Activated CD4-positive, alpha-beta memory T cell treated with anti-CD3 and anti-CD28 coated beads, Interleukin-2, amount 10 ng/mL, durations not matched to agents 7 days and 5 days (primary cell): ENCODE measurements around the gene SLC25A34. TPM values are rescaled to one million over a fixed set of nuclear protein-coding genes. Genes with fewer than 3 reads are reported as not detected.

Experiments used
- CTCF ChIA-PET: fragments of 350-600 bp; sonication (Branson Sonifier 250); formaldehyde crosslinking; loops from one replicate; lab custom pipeline; 2021; ENCODE audit warnings: antibody characterized with exemption, inconsistent platforms; lab: Charles Lee
- POLR2A ChIA-PET: fragments of 350-600 bp; sonication (Branson Sonifier 250); formaldehyde crosslinking; loops from one replicate; lab custom pipeline; 2021; ENCODE audit warnings: antibody characterized with exemption; lab: Charles Lee
- DNase-seq: peaks from one replicate; pipeline ENCODE4 v3.0.0-alpha.2; 2020
- H3K27ac Mint-ChIP-seq: one replicate; pipeline ENCODE4 v1.8.0; 2021; ENCODE audit warnings: mild to moderate bottlenecking, mixed read lengths
- H3K27me3 Mint-ChIP-seq: one replicate; pipeline ENCODE4 v1.8.0; 2021; ENCODE audit warnings: mixed read lengths
- H3K36me3 Mint-ChIP-seq: one replicate; pipeline ENCODE4 v1.8.0; 2021; ENCODE audit warnings: low read depth, mixed read lengths
- H3K4me1 Mint-ChIP-seq: one replicate; pipeline ENCODE4 v1.8.0; 2021; ENCODE audit warnings: mixed read lengths
- H3K4me3 Mint-ChIP-seq: one replicate; pipeline ENCODE4 v1.8.0; 2021; ENCODE audit warnings: mild to moderate bottlenecking, mixed read lengths
- H3K9me3 Mint-ChIP-seq: one replicate; pipeline ENCODE4 v1.8.0; 2021; ENCODE audit warnings: mixed read lengths
- total RNA-seq, 2 experiments: library from RNA; stranded (reverse); gene quantifications; one replicate each; pipeline ENCODE4 v1.2.3, GENCODE V29; 2021

SLC25A34 gene
- total RNA-seq, 2 experiments from 2014 or later = 1.4 to 1.9 TPM

DNA sequence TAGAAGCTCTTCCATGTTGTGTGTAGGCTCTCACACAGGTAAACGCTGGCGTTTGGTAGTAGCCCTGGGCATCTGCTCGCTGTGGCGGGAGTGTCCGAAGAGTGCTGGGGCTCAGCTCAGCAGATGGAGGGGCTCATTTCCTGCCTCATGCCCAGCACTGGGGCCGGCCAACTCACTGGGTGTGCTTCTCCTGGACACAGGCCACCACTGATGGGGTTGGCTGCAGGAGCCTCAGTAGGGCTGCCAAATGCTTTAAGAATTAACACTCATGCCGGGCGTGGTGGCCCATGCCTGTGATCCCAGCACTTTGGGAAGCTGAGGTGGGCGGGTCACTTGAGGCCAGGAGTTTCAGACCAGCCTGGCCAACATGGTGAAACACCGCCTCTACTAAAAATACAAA is 50.5 kb downstream of the SLC25A34 start:
- H3K27me3 Mint-ChIP-seq = peaks cover 11% of the 10 kb centered on the region
- H3K36me3 Mint-ChIP-seq = no peaks in the 10 kb centered on the region
- CTCF ChIA-PET = no interaction called here
- POLR2A ChIA-PET = no interaction called here
- H3K27ac Mint-ChIP-seq = no peak overlapping the region
- DNase-seq = no peak
- no peaks in the 10 kb centered on the region for H3K9me3 Mint-ChIP-seq
- H3K4me3 Mint-ChIP-seq = no peak overlapping the region
- no peaks in the 10 kb centered on the region for H3K4me1 Mint-ChIP-seq

- Mint-ChIP-seq H3K27me3 (peaks cover 10% of the 10 kb centered on the region), H3K36me3 (no peaks in the 10 kb centered on the region), H3K9me3 (no peaks in the 10 kb centered on the region), H3K4me1 (peaks cover 2% of the 10 kb centered on the region), H3K27ac (no peak overlapping the region), H3K4me3 (no peak overlapping the region)
- DNase-seq = no peak
- ChIA-PET POLR2A (no interaction called here), CTCF (interaction anchor here (0.6 kb wide), 1 partner anchor 28 kb away, joined by 3 read pairs; no protein-coding TSS in a partner anchor)
Measured at GRCh38 chr1:15788624-15789301, 52.7 kb downstream of the SLC25A34 start.

Other genes starting within 250 kb of the SLC25A34 start
- 10 to 100 TPM; 21.5 to 22.4 TPM for gene CASP9, start 212.0 kb upstream of the SLC25A34 start, total RNA-seq
- gene DNAJC16, start 209.4 kb upstream of the SLC25A34 start, total RNA-seq = 10 to 100 TPM; 17.3 to 18.1 TPM
- gene AGMAT, start 151.2 kb upstream of the SLC25A34 start, total RNA-seq = 1 to 10 TPM; 7.9 to 8.4 TPM
- gene DDI2, start 118.8 kb upstream of the SLC25A34 start, total RNA-seq = 10 to 100 TPM; 30.5 to 32.7 TPM
- 10 to 100 TPM; 55.4 to 58.8 TPM for gene PLEKHM2, start 51.9 kb upstream of the SLC25A34 start, total RNA-seq
- gene TMEM82, start 6.2 kb downstream of the SLC25A34 start, total RNA-seq = not detected
- not detected for gene FBLIM1, start 22.5 kb downstream of the SLC25A34 start, total RNA-seq
- 1 to 10 TPM; 1.5 to 1.6 TPM for gene UQCRHL, start 71.4 kb downstream of the SLC25A34 start, total RNA-seq
- gene SPEN, start 111.4 kb downstream of the SLC25A34 start, total RNA-seq = 10 to 100 TPM; 52.1 to 52.5 TPM
- 10 to 100 TPM; 43.8 to 48.0 TPM for gene ZBTB17, start 239.8 kb downstream of the SLC25A34 start, total RNA-seq